ENCODE measurements around the gene OLFM3.

Gene OLFM3
- total RNA-seq = 0 reads per million in 9 experiments

GRCh38 chr1:101996825-101997465 is at the start of gene OLFM3:
Gene OLFM3 (minus strand): TSS chr1:101996926.
- no peak for DNase-seq
- ATAC-seq (replicated peaks) = no peak
- Mint-ChIP-seq H3K27me3 (peaks cover 0 to 13% of the 10 kb centered on the region in 2 donors), H3K4me3 (no peak within 1 kb of the TSS), H3K27ac (no peak within 1 kb of the TSS), H3K36me3 (ENCODE audit: insufficient read depth) (no peaks in the 10 kb centered on the region), H3K4me1 (ENCODE audit: low read depth in 2 of 2) (no peaks in the 10 kb centered on the region), H3K9me3 (peaks cover 0 to 6% of the 10 kb centered on the region in 2 donors)

DNA sequence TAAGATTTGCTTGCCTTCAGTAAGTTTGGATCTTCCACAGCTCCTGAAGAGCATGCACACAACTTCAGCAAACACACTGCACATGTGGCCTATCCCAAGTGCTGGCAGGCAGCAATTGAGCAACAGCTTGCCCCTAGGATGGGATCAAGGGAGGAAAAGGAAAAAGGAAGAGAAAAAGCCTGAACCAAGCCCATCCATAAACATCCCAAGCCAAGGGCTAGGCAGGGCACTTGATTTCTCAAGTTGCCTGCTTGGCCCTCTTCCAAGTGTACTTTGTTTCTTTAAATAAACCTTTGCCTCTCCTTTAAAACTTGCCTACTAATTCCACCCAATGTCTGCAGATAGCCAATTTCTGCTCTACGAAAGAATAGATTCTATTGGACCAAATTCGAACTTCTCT is 49.0 kb upstream of the OLFM3 start:
- no peaks in the 10 kb centered on the region for H3K9me3 Mint-ChIP-seq
- no peak overlapping the region for H3K4me3 Mint-ChIP-seq
- no peaks in the 10 kb centered on the region for H3K27me3 Mint-ChIP-seq
- no peak overlapping the region for H3K27ac Mint-ChIP-seq
- no peaks in the 10 kb centered on the region for H3K36me3 Mint-ChIP-seq (ENCODE audit: insufficient read depth)
- DNase-seq (no peak), ATAC-seq (replicated peaks) (no peak)
- no peaks in the 10 kb centered on the region for H3K4me1 Mint-ChIP-seq (ENCODE audit: low read depth in 2 of 2)

GRCh38 chr1:102032534-102032933 is 35.8 kb upstream of the OLFM3 start:
- DNase-seq (no peak), ATAC-seq (replicated peaks) (no peak)
- H3K36me3 Mint-ChIP-seq (ENCODE audit: insufficient read depth) = no peaks in the 10 kb centered on the region
- H3K4me1 Mint-ChIP-seq (ENCODE audit: low read depth in 2 of 2) = no peaks in the 10 kb centered on the region
- peaks cover 0 to 3% of the 10 kb centered on the region in 2 donors for H3K9me3 Mint-ChIP-seq
- no peaks in the 10 kb centered on the region for H3K27me3 Mint-ChIP-seq
- H3K27ac Mint-ChIP-seq = no peak overlapping the region
- H3K4me3 Mint-ChIP-seq = no peak overlapping the region

GRCh38 chr1:102019530-102019929 is 22.8 kb upstream of the OLFM3 start:
- Mint-ChIP-seq H3K4me3 (no peak overlapping the region), H3K27me3 (no peaks in the 10 kb centered on the region), H3K9me3 (peaks cover 0 to 8% of the 10 kb centered on the region in 2 donors), H3K27ac (no peak overlapping the region), H3K36me3 (ENCODE audit: insufficient read depth) (no peaks in the 10 kb centered on the region), H3K4me1 (ENCODE audit: low read depth in 2 of 2) (no peaks in the 10 kb centered on the region)
- no peak for ATAC-seq (replicated peaks)
- DNase-seq = no peak

GRCh38 chr1:102015728-102016127 is 19.0 kb upstream of the OLFM3 start:
- Mint-ChIP-seq H3K27me3 (no peaks in the 10 kb centered on the region), H3K9me3 (peaks cover 7 to 10% of the 10 kb centered on the region in 2 donors), H3K36me3 (ENCODE audit: insufficient read depth) (no peaks in the 10 kb centered on the region), H3K27ac (no peak overlapping the region), H3K4me3 (no peak overlapping the region), H3K4me1 (ENCODE audit: low read depth in 2 of 2) (no peaks in the 10 kb centered on the region)
- ATAC-seq (replicated peaks) (no peak), DNase-seq (no peak)

- no peak for ATAC-seq (replicated peaks)
- no peak for DNase-seq
- H3K27ac Mint-ChIP-seq = no peak overlapping the region
- no peaks in the 10 kb centered on the region for H3K36me3 Mint-ChIP-seq (ENCODE audit: insufficient read depth)
- H3K4me1 Mint-ChIP-seq (ENCODE audit: low read depth in 2 of 2) = no peaks in the 10 kb centered on the region
- H3K4me3 Mint-ChIP-seq = no peak overlapping the region
- H3K9me3 Mint-ChIP-seq = peaks cover 2 to 20% of the 10 kb centered on the region in 2 donors
- H3K27me3 Mint-ChIP-seq = peaks cover 0 to under 1% of the 10 kb centered on the region in 2 donors
Measured at GRCh38 chr1:102002057-102002456, 5.3 kb upstream of the OLFM3 start.

GRCh38 chr1:101995984-101996745 is 561 bp downstream of the OLFM3 start:
- no peak for ATAC-seq (replicated peaks)

DNA sequence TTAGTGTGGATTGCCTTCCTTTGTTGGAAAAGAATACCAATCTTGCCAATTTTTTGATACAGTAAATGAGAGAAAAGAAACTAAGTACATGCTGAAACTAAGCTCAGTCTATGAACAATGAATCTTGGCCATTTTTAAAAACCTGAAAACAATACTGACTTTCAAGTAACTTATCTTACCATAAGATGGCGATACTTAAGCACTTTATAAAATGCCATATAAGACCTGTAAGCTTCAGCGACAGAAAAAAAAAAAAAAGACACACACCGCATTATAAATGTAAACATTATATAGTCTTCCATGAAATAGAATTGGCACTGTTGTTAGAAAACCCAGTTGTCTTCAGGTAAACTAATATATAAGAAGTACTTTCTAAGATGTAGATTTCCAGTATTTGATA is 3.0 kb downstream of the OLFM3 start:
- no peak for ATAC-seq (replicated peaks)
- peaks cover 0 to 3% of the 10 kb centered on the region in 2 donors for H3K9me3 Mint-ChIP-seq
- H3K36me3 Mint-ChIP-seq (ENCODE audit: insufficient read depth) = no peaks in the 10 kb centered on the region
- H3K4me1 Mint-ChIP-seq (ENCODE audit: low read depth in 2 of 2) = no peaks in the 10 kb centered on the region
- no peak overlapping the region for H3K27ac Mint-ChIP-seq
- H3K4me3 Mint-ChIP-seq = no peak overlapping the region
- no peak for DNase-seq
- peaks cover 0 to 13% of the 10 kb centered on the region in 2 donors for H3K27me3 Mint-ChIP-seq

More at GRCh38 chr1:101995984-101996745, 561 bp downstream of the OLFM3 start:
- H3K27me3 Mint-ChIP-seq = peaks cover 0 to 13% of the 10 kb centered on the region in 2 donors
- DNase-seq = no peak
- H3K4me3 Mint-ChIP-seq = no peak overlapping the region
- no peak overlapping the region for H3K27ac Mint-ChIP-seq
- H3K4me1 Mint-ChIP-seq (ENCODE audit: low read depth in 2 of 2) = no peaks in the 10 kb centered on the region
- H3K36me3 Mint-ChIP-seq (ENCODE audit: insufficient read depth) = no peaks in the 10 kb centered on the region
- peaks cover 0 to 6% of the 10 kb centered on the region in 2 donors for H3K9me3 Mint-ChIP-seq

DNA sequence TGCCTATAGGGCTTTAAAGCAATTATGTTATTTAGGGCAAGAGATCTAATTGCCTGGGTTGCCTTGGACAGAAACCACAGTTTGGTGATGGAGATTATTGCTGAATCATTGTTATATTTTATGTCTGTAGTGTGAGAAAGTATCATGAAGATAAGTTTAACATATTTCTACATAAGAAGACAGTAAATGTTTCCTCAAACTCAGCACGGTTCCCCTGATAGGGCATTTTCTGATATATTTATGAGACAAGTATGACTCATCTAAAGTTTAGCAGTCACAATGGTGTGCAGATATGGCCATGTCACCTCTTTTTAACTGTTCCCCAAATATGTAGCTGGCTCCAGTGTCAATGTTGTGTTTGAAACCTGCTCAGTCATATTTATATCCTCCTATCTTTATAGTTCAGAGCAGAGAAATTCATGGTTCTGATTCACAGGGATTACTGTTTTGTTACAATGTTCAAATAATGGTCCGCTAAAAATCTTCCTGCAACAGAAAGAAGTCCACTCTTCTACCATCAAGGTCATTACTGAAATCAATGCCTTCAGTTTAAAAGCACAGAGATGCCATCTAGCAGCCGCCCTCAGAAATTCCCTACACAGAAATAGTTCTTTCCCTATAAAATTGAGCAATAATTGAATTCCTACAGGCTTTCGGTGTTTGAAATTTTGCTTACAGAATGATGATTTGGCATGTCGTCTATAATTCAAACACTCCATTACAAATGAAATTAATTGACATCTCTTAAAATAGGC is 3.7 kb downstream of the OLFM3 start:
- Mint-ChIP-seq H3K27me3 (peaks cover 0 to 13% of the 10 kb centered on the region in 2 donors), H3K4me3 (no peak overlapping the region), H3K4me1 (ENCODE audit: low read depth in 2 of 2) (no peaks in the 10 kb centered on the region), H3K27ac (no peak overlapping the region), H3K36me3 (ENCODE audit: insufficient read depth) (no peaks in the 10 kb centered on the region), H3K9me3 (peaks cover 0 to 3% of the 10 kb centered on the region in 2 donors)
- DNase-seq = no peak
- ATAC-seq (replicated peaks) = no peak

GRCh38 chr1:101980974-101981373 is 15.8 kb downstream of the OLFM3 start:
- Mint-ChIP-seq H3K36me3 (ENCODE audit: insufficient read depth) (no peaks in the 10 kb centered on the region), H3K4me3 (no peak overlapping the region), H3K27me3 (no peaks in the 10 kb centered on the region), H3K9me3 (peaks cover 0 to 7% of the 10 kb centered on the region in 2 donors), H3K4me1 (ENCODE audit: low read depth in 2 of 2) (no peaks in the 10 kb centered on the region), H3K27ac (no peak overlapping the region)
- no peak for DNase-seq
- no peak for ATAC-seq (replicated peaks)

DNA sequence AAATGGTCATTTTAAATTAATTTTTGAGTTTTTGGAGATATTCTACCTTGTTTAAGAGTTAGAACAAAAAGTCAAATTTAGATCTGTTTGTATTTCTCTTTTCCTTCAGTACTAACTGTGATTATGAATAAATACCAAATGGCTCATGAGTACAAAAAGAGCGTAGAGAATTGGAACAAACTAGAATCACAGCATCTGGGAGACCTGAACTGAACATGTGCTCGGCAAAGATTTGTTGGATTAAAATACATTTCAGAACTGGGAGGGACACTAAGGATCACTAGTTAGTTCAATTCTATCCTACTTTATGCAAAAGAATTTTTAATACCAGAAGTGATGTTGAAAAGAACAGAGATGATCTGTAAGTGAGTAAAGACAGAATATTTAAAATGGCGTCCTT is 19.5 kb downstream of the OLFM3 start:
- Mint-ChIP-seq H3K27me3 (no peaks in the 10 kb centered on the region), H3K4me1 (ENCODE audit: low read depth in 2 of 2) (no peaks in the 10 kb centered on the region), H3K4me3 (no peak overlapping the region), H3K27ac (no peak overlapping the region), H3K9me3 (peaks cover 0 to 4% of the 10 kb centered on the region in 2 donors), H3K36me3 (ENCODE audit: insufficient read depth) (no peaks in the 10 kb centered on the region)
- DNase-seq = no peak
- ATAC-seq (replicated peaks) = no peak

GRCh38 chr1:101976161-101976560 is 20.6 kb downstream of the OLFM3 start:
- no peaks in the 10 kb centered on the region for H3K36me3 Mint-ChIP-seq (ENCODE audit: insufficient read depth)
- ATAC-seq (replicated peaks) (no peak), DNase-seq (no peak)
- no peaks in the 10 kb centered on the region for H3K27me3 Mint-ChIP-seq
- no peaks in the 10 kb centered on the region for H3K4me1 Mint-ChIP-seq (ENCODE audit: low read depth in 2 of 2)
- H3K9me3 Mint-ChIP-seq = peaks cover 0 to 3% of the 10 kb centered on the region in 2 donors
- no peak overlapping the region for H3K27ac Mint-ChIP-seq
- no peak overlapping the region for H3K4me3 Mint-ChIP-seq

DNA sequence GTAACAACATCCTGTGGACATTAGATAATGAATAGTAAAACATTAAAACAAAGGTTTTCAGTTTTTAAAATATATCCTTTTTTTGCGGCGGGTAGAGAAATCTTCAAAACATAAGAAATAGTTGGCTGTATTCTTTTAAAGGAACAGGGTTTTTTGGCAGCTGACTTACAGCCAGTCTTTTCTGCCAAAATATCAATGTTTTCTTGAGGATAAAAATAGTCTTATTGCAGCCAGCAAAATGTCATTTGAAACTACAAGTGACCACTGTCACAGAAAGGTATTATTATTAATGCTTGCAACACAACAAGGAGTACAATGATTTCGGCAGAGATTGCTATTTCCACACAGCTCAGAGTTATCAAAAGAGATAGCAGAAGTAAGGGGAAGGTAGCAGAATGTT is 21.4 kb downstream of the OLFM3 start:
- no peak for ATAC-seq (replicated peaks)
- no peak overlapping the region for H3K4me3 Mint-ChIP-seq

More for the DNA sequence above, 21.4 kb downstream of the OLFM3 start:
- Mint-ChIP-seq H3K27me3 (no peaks in the 10 kb centered on the region), H3K4me1 (ENCODE audit: low read depth in 2 of 2) (no peaks in the 10 kb centered on the region), H3K36me3 (ENCODE audit: insufficient read depth) (no peaks in the 10 kb centered on the region), H3K27ac (no peak overlapping the region), H3K9me3 (peaks cover 0 to under 1% of the 10 kb centered on the region in 2 donors)
- no peak for DNase-seq
